SK-N-SH (cell line): Measurements from ENCODE around the gene DAB2IP.

ENCODE experiments used
- CTCF ChIP-seq: fragments of 200-600 bp; sonication (generic); IDR thresholded peaks from 2 replicates; pipeline ENCODE4 v1.6.1; 2017; ENCODE audit warnings: antibody characterized with exemption, mild to moderate bottlenecking, moderate library complexity
- EP300 ChIP-seq, 2 experiments: IDR thresholded peaks; 2 replicates each; pipeline versions ENCODE4 v1.4.0 to v1.6.1; 2012; ENCODE audit warnings: borderline replicate concordance in 1 of 2, low read depth in 1 of 2, low read length in 1 of 2
- EZH2phosphoT487 ChIP-seq: fragments of 200-600 bp; sonication (generic); IDR thresholded peaks from 2 replicates; pipeline ENCODE4 v1.6.1; 2017; ENCODE audit warnings: low read depth, mixed run types, mild to moderate bottlenecking, antibody characterized with exemption, moderate library complexity, borderline replicate concordance
- JUND ChIP-seq: IDR thresholded peaks from 2 replicates; pipeline ENCODE4 v1.4.0; 2012
- POLR2AphosphoS5 ChIP-seq: IDR thresholded peaks from 2 replicates; pipeline ENCODE4 v1.6.1; 2012; ENCODE audit warnings: low read depth, low read length
- RAD21 ChIP-seq: IDR thresholded peaks from 2 replicates; pipeline ENCODE4 v1.6.1; 2012; ENCODE audit warnings: mild to moderate bottlenecking, low read length
- SIN3A ChIP-seq: IDR thresholded peaks from 2 replicates; pipeline ENCODE4 v1.6.1; 2012; ENCODE audit warnings: low read depth, mild to moderate bottlenecking, low read length, moderate library complexity, borderline replicate concordance
- TF ChIP-seq, protein P1 (sequence below): IDR thresholded peaks from 2 replicates; pipeline ENCODE4 v1.4.0; 2012; ENCODE audit warnings: low read depth

DNA sequence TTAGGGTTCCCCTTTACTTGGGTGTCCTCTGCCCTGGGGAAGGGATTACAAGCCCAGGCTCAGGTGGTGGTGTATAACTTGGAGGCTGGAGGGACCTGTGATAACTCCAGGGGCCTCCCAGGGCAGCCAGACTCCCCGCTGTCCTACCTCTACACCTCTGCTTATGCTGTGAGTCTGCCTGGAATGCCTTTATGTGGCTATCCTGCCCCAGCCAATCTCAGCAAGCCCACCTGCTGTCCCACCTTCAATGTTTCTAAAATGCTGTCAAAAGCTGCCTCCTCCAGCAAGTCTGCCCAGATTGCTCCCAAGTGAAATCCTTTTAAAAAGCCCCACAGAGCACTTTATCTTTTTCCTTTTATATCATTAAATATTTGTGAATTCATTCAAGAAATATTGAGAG, 39.3 kb downstream of the DAB2IP start:
- TF ChIP-seq CTCF (no peak), RAD21 (no peak), EZH2phosphoT487 (no peak), POLR2AphosphoS5 (no peak), JUND (no peak), SIN3A (no peak), EP300 (IDR thresholded peaks at IDR 0.05; ENCODE audit: borderline replicate concordance in 1 of 2, low read depth in 1 of 2, low read length in 1 of 2) (no peak)
- TF ChIP-seq, protein P1, sequence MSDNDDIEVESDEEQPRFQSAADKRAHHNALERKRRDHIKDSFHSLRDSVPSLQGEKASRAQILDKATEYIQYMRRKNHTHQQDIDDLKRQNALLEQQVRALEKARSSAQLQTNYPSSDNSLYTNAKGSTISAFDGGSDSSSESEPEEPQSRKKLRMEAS, result no peak
